Fibroblast of pulmonary artery (primary cell): ENCODE measurements around the gene LRP10.
A peak's percentile ranks its signal among the peaks of the same experiment; 100 is the strongest.

ENCODE experiments used
- DNase-seq: peaks from one replicate; pipeline ENCODE4 v3.0.0-alpha.2; 2010; ENCODE audit warnings: low read depth
- H3K4me3 ChIP-seq: replicated peaks from 2 replicates; pipeline ENCODE4 v1.5.1; 2011; ENCODE audit warnings: low read depth, mild to moderate bottlenecking, control low read depth, low read length, moderate library complexity
- CTCF ChIP-seq: IDR thresholded peaks from 2 replicates; pipeline ENCODE4 v1.5.1; 2011; ENCODE audit warnings: mild to moderate bottlenecking, control low read depth, low read length, inconsistent platforms; ENCODE audit errors: missing control alignments

The LRP10 gene

GRCh38 chr14:22925513-22925912 lies 54.0 kb downstream of the LRP10 start:
- H3K4me3 ChIP-seq = no peak overlapping the region
- no peak for TF ChIP-seq CTCF
- no peak for DNase-seq

- no peak for DNase-seq
- H3K4me3 ChIP-seq = no peak overlapping the region
- no peak for TF ChIP-seq CTCF
Observed at GRCh38 chr14:22926316-22926715, 54.8 kb downstream of the LRP10 start.

GRCh38 chr14:22928237-22929103 lies 56.9 kb downstream of the LRP10 start:
- DNase-seq = no peak
- TF ChIP-seq CTCF = no peak
- peak overlapping the region; percentile 99 for H3K4me3 ChIP-seq

- no peak for TF ChIP-seq CTCF
- peak; percentile 100 for DNase-seq
- H3K4me3 ChIP-seq = peak within 1 kb of the TSS; percentile 99
Observed at GRCh38 chr14:22929104-22929960, 57.8 kb downstream of the LRP10 start, which contains the start of gene PRMT5. TSS of gene PRMT5 (minus strand) at chr14:22929376. CDS start at chr14:22929361, 15 bp downstream.

- H3K4me3 ChIP-seq = peak overlapping the region; percentile 49
- TF ChIP-seq CTCF = no peak
- DNase-seq = no peak
Observed at GRCh38 chr14:22929961-22930364, 58.4 kb downstream of the LRP10 start.
